Ecto neural progenitor cell (in vitro differentiated cells): Measurements from ENCODE around the gene NKAIN1.
A peak's percentile ranks its signal among the peaks of the same experiment; 100 is the strongest.
"Not testable (repeated sequence)": the region's sequence is repeated elsewhere in the genome, so short reads cannot be mapped to it uniquely, and the experiment has no call there.

Experiments
- DNase-seq: peaks from one replicate; pipeline ENCODE4 v3.0.0-alpha.2; 2018; ENCODE audit warnings: low spot score

The NKAIN1 gene

GRCh38 chr1:31239653-31240241, at the start of gene NKAIN1:
NKAIN1 (minus strand) TSS chr1:31239887; CDS start chr1:31239547, 340 bp downstream.
- peak; percentile 82 for DNase-seq

- DNase-seq: no peak
Observed at GRCh38 chr1:31289021-31289420, 49.3 kb upstream of the NKAIN1 start.

DNA sequence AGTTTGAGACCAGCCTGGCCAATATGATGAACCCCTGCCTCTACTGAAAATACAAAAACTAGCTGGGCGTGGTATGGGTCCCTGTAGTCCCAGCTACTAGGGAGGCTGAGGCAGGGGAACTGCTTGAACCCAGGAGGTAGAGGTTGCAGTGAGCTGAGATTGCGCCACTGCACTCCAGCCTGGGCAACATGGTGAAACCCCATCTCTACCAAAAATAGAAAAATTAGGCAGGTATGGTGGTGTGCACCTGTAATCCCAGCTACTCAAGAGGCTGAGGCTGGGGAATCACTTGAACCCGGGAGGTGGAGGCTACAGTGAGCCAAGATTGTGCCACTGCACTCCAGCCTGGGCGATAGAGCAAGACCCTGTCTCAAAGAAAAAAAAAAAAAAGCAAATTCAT, 48.1 kb upstream of the NKAIN1 start:
- DNase-seq: not testable (repeated sequence)

DNA sequence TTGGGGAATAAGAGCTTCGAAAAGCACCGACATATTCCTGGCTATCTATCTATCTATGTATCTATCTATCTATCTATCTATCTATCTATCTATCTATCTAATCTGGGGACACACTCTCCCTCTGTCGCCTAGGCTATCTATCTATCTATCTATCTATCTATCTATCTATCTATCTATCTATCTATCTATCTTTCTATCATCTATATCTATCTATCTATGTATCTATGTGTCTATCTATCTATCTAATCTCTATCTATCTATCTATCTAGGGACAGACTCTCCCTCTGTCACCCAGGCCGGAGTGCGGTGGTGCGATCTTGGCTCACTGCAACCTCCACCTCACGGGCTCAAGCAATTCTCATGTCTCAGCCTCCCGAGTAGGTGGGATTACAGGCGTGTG, 42.7 kb upstream of the NKAIN1 start:
- DNase-seq: not testable (repeated sequence)

DNA sequence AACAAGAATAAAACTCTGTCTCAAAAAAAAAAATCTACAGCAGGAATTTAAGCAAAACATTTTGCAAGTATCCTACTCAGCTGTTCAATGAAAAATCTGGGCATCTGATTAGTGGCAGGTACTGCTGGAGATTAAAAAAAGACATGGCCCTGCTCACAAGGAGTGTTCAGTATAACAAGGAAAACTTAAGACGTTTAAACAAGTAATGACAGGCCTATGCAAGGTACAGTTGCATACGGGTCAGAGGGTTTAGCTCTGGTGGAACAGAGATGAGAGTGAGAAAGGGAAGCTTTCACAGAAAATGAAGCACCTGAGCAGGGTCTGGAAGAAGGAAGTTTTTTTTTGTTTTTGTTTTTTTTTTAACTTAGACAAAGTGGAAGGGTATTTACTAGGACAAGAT, 33.9 kb upstream of the NKAIN1 start:
- DNase-seq: no peak

- no peak for DNase-seq
Observed at GRCh38 chr1:31272369-31272768, 32.7 kb upstream of the NKAIN1 start.

DNA sequence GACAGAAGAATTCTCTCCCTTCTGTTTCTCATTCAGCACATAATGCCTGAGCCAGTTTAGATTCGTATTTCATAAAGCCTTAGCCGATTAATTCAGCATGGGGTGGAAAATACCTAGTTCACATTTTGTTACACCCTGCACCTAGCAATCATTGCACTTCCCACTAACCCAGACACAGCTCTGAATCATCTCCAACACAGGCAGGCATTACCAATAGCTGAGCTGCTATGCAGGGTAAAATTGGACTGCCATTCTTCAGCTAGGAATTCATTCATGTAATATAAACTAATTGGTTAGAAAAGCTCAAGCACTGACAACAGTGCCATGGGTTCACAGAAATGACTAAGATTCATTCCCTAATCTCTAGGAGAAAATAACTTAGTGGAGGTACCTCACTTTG, 26.9 kb upstream of the NKAIN1 start:
- no peak for DNase-seq

- no peak for DNase-seq
Observed at GRCh38 chr1:31264790-31265386, 25.2 kb upstream of the NKAIN1 start.

GRCh38 chr1:31263408-31263807, 23.7 kb upstream of the NKAIN1 start:
- DNase-seq: no peak

DNA sequence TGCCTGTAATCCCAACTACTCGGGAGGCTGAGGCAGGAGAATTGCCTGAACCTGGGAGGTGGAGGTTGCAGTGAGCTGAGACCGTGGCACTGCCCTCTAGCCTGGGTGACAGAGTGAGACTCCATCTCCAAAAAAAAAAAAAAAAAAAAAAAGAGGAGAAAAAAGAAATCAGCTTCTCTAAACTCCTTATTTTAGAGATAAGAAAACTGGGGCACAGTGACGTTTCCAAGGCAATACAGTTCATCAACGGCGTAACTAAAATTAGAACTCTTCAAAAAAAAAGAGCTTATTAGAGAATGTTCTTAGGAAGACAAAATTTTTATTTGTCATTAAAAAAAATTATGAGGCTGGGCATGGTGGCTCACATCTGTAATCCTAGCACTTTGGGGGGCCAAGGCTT, 22.7 kb upstream of the NKAIN1 start:
- DNase-seq: not testable (repeated sequence)

- DNase-seq: no peak
Observed at GRCh38 chr1:31261916-31262315, 22.2 kb upstream of the NKAIN1 start.

- no peak for DNase-seq
Observed at GRCh38 chr1:31259746-31260145, 20.1 kb upstream of the NKAIN1 start.

DNA sequence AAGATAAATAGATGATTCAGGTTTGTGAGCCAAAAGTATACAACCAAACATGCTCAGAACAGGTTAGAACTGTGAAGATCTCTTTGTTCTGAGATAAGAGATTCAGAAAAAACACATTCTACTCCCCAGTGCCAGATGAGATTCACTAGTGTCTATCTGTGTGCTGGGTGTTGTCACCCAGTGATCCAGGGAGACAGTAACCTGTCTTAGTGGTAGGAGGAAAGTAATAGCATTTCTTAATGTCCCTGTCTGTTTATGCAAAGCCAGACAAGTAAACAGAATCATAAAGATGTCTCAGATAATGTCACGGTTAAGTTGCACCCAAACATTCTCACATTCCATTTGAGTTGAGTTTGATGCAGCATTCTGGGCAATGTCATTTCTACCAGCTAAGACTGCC, 18.9 kb upstream of the NKAIN1 start:
- no peak for DNase-seq

DNA sequence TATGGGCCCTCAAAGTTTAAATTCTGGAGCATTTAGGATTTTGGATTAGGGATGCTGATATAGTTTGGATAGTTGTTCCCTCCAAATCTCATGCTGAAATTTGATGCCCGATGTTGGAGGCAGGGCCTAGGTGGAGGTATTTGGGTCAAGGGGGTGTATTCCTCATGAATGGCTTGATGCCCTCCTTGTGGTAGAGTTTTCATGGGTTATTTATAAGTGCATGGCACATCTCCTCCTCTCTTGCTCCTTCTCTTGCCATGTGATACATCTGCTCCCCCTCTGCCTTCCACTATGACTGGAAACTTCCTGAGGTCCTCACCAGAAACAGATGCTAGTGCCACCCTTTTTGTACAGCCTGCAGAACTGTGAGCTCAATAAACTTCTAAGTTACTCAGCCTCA, 17.5 kb upstream of the NKAIN1 start:
- DNase-seq: no peak

DNA sequence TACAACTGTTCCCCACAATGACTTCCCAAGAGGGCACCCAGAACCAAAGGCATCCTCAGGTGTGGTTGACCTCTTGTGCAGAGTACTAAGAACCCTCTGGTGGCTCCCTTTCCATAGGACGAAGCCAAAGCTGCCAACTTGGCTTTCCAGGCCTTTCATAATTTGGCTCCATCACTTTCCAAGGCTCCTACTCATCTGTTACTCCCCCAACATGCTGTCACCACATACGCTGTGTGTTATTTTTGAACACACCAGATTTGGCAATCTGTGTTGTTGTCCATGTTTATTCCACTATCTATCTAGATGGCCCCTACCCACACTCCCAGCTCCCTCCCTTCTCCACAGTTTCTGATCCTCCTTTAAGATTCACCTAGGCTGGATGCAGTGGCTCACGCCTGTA, 10.2 kb upstream of the NKAIN1 start:
- no peak for DNase-seq

- no peak for DNase-seq
Observed at GRCh38 chr1:31248276-31248675, 8.6 kb upstream of the NKAIN1 start.

DNA sequence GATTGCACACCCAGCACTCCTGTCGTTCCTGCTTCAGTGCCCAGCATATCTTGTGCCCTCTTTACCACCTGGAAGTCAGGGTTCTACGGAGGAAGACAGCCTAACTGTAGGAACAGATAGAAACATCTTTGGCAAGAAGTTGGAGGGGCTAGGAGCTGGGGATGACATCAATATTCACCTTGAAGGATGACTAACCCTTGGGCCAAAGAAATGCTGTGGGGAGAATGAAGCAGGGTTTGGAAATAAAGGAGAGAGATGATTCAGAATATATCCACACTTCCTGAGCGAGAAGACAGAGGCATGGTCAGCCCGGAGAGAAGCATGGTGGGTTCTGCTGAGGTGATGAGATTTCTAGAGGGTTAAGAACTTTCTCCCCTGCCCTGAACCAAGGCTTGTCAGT, 4.6 kb upstream of the NKAIN1 start:
- no peak for DNase-seq

- DNase-seq: no peak
Observed at GRCh38 chr1:31243501-31244286, 4.0 kb upstream of the NKAIN1 start.

DNA sequence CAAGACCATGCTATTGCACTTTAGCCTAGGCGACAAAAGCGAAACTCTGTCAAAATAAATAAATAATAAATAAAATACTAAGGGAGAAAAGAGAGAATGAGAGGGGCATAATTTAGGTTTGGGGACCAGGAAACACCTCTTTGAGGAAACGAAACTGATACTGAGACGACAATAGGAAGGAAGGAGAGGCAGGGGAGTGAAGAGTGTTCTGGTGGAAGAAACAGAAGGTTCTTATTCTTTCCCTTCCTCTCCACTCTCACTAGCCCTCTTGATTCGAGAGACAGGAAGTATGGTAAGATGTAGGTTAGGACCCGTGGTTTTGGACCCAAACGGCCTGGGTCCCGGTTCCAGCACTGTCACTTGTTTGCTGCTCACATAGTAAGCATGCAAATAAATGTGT, 1.6 kb upstream of the NKAIN1 start:
- DNase-seq: no peak

GRCh38 chr1:31238986-31239613, 587 bp downstream of the NKAIN1 start:
- DNase-seq: peak; percentile 81

DNA sequence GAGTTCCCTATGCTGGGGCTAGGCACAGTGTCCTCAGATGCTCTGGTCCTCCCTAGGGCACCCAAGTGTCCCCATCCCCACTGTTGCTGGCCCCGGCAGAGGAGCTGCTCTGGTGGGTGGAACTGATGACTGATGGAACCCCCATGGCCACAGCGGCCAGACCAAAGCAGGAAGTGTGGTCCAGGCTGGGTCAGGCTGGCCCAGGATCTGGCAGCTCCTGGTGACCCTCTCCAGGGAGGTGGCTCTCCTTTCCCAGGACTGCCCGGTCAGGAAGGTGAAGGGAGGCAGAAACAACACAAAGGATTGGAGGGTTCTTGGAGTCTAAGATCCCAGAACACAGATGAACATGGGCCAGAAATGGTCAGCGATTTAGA, 1.1 kb downstream of the NKAIN1 start:
- no peak for DNase-seq

DNA sequence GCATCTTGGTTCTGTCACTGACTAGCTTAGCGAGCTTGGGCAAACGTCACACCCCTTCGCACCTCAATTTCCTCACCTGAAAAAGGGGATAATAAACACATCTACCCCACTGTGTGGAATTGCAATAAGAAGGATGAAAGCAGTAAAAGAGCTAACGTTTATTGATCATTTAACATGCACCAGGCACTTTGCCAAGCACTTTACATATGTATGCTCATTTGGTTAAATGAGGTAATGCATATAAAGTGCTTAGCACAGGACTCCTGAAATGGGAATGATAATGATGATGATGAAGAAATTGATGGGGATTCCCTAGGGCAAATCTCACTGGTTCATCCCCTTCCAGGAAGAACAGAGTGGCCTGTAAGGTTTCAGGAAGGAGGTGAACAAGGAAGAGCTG, 4.8 kb downstream of the NKAIN1 start:
- DNase-seq: no peak

- no peak for DNase-seq
Observed at GRCh38 chr1:31234123-31234708, 5.5 kb downstream of the NKAIN1 start.
